K562 (cell line): ENCODE results near the gene ZFTA. TPM values are rescaled to one million over a fixed set of nuclear protein-coding genes. Genes with fewer than 3 reads are reported as not detected.
A peak's percentile ranks its signal among the peaks of the same experiment; 100 is the strongest.

ENCODE experiments used
- ARID1B ChIP-seq: fragments of 450-650 bp; IDR thresholded peaks from 2 replicates; pipeline ENCODE4 v1.6.1; 2016; ENCODE audit warnings: antibody characterized with exemption, mild to moderate bottlenecking, inconsistent platforms
- CHD1 ChIP-seq: fragments of 200-600 bp; sonication (generic); IDR thresholded peaks from one replicate; pipeline ENCODE4 v1.6.1; 2012; ENCODE audit warnings: mild to moderate bottlenecking, moderate library complexity, low read length, inconsistent platforms
- HDAC1 ChIP-seq, 2 experiments: fragments of 450-650 bp; IDR thresholded peaks; 2 replicates each; pipeline ENCODE4 v1.6.1; 2016 to 2017; ENCODE audit warnings: inconsistent platforms in 1 of 2, mild to moderate bottlenecking in 1 of 2, moderate library complexity in 1 of 2
- MYC ChIP-seq, 2 experiments: fragments of 250-450 bp in 1 of 2; sonication (Bioruptor Pico) in 1 of 2; IDR thresholded peaks; 2 replicates each; pipeline versions ENCODE4 v1.5.1 to v1.6.1; 2012 to 2021; ENCODE audit warnings: low read depth in 2 of 2, borderline replicate concordance in 1 of 2, improper control_type of control experiment in 1 of 2, low read length in 1 of 2, mild to moderate bottlenecking in 1 of 2, moderate library complexity in 1 of 2
- SMARCE1 ChIP-seq: fragments of 450-650 bp; IDR thresholded peaks from 2 replicates; pipeline ENCODE4 v1.7.1; 2016; ENCODE audit warnings: mild to moderate bottlenecking
- TCFL5 ChIP-seq: fragments of 250-450 bp; sonication (Bioruptor Pico); conservative IDR thresholded peaks from 2 replicates; pipeline ENCODE4 v1.6.1; 2021; ENCODE audit warnings: mild to moderate bottlenecking, moderate library complexity, matching md5 sums
- TOE1 ChIP-seq, 2 experiments: fragments of 450-650 bp in 1 of 2; sonication (generic) in 1 of 2; formaldehyde crosslinking in 1 of 2; IDR thresholded peaks; 2 replicates each; pipeline versions ENCODE4 v1.7.1 to v1.8.0; 2016 to 2022; ENCODE audit warnings: borderline replicate concordance in 2 of 2, mild to moderate bottlenecking in 2 of 2, antibody characterized with exemption in 1 of 2, inconsistent platforms in 1 of 2, low read depth in 1 of 2, missing genetic modification reagents in 1 of 2, moderate library complexity in 1 of 2
- polyA plus RNA-seq, 8 experiments: library from polyadenylated mRNA; depleted of rRNA in 4 of 8; stranded (reverse) in 5 of 8; unstranded in 3 of 8; fragments of >200 nt; fragmentation: Nextera tagmentation in 2 of 8; fragmentation: Illumina TruSeq in 1 of 8; extraction: Ambion mirVana in 2 of 8; extraction: Trizol in 1 of 8; gene quantifications; 2 replicates each; pipeline versions ENCODE4 v1.2.1 to v1.2.3, GENCODE V29; 2011 to 2014; ENCODE audit warnings: inconsistent platforms in 1 of 8, missing spikeins in 1 of 8
- total RNA-seq, 7 experiments: library from RNA; depleted of rRNA in 6 of 7; stranded (reverse); fragments of >200 nt in 6 of 7; fragmentation: Illumina TruSeq in 2 of 7; extraction: Trizol in 2 of 7; gene quantifications; 2 replicates each; pipeline versions ENCODE4 v1.2.1 to v1.2.3, GENCODE V29; 2011 to 2021; ENCODE audit warnings: low replicate concordance in 1 of 7
- TF ChIP-seq, protein P1 (sequence below): fragments of 250-450 bp; sonication (Bioruptor Pico); IDR thresholded peaks from 2 replicates; pipeline ENCODE4 v1.4.0; 2020; ENCODE audit warnings: mild to moderate bottlenecking, moderate library complexity, borderline replicate concordance
- TF ChIP-seq, protein P2 (sequence below): fragments of 450-650 bp; IDR thresholded peaks from 2 replicates; pipeline ENCODE4 v1.6.1; 2018; ENCODE audit not compliant: partially characterized antibody

The ZFTA gene
- total and polyA plus RNA-seq, 9 of the 15 experiments (the other 6 are each of a cell fraction or from before 2014, with no cell fraction given), result 0.45 to 12.3 (median 2.9) TPM

DNA sequence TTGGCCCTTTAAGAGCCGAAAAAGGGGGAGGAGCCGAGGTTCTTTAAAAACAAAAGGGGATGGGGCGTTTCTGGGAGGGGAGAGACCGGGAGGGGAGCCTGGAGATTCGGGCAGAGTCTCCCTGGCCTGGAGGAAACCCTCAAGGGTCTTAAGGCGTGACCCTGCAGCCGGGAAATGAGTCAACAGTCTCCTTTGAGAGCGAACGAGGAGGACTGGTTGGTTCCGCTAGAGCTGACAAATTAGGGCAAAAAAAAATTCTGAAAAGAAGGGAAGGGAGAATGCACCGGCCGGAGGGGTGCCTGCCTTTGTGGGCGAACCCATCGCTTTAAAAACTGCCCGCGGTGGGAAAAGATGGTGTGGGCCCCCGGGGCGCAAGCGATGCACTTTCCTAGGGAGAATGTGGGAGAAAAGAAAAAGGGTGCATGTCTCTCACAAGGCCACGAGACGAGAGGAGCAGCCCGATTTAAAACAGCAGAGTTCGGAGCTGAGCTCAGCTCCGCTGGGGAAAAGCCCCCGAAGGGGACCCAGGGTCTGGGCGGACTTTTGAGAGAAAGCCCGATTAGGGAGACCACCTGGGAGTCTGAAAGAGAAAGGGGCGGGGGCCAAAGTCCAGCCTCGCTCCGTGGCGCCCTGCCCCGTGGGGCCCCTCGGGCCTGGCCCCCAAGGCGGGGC lies 874 bp downstream of the ZFTA start (continued):
- TF ChIP-seq, protein P1, sequence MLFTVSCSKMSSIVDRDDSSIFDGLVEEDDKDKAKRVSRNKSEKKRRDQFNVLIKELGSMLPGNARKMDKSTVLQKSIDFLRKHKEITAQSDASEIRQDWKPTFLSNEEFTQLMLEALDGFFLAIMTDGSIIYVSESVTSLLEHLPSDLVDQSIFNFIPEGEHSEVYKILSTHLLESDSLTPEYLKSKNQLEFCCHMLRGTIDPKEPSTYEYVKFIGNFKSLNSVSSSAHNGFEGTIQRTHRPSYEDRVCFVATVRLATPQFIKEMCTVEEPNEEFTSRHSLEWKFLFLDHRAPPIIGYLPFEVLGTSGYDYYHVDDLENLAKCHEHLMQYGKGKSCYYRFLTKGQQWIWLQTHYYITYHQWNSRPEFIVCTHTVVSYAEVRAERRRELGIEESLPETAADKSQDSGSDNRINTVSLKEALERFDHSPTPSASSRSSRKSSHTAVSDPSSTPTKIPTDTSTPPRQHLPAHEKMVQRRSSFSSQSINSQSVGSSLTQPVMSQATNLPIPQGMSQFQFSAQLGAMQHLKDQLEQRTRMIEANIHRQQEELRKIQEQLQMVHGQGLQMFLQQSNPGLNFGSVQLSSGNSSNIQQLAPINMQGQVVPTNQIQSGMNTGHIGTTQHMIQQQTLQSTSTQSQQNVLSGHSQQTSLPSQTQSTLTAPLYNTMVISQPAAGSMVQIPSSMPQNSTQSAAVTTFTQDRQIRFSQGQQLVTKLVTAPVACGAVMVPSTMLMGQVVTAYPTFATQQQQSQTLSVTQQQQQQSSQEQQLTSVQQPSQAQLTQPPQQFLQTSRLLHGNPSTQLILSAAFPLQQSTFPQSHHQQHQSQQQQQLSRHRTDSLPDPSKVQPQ (CRISPR knock-in tag), result no peak
- TF ChIP-seq, protein P2, sequence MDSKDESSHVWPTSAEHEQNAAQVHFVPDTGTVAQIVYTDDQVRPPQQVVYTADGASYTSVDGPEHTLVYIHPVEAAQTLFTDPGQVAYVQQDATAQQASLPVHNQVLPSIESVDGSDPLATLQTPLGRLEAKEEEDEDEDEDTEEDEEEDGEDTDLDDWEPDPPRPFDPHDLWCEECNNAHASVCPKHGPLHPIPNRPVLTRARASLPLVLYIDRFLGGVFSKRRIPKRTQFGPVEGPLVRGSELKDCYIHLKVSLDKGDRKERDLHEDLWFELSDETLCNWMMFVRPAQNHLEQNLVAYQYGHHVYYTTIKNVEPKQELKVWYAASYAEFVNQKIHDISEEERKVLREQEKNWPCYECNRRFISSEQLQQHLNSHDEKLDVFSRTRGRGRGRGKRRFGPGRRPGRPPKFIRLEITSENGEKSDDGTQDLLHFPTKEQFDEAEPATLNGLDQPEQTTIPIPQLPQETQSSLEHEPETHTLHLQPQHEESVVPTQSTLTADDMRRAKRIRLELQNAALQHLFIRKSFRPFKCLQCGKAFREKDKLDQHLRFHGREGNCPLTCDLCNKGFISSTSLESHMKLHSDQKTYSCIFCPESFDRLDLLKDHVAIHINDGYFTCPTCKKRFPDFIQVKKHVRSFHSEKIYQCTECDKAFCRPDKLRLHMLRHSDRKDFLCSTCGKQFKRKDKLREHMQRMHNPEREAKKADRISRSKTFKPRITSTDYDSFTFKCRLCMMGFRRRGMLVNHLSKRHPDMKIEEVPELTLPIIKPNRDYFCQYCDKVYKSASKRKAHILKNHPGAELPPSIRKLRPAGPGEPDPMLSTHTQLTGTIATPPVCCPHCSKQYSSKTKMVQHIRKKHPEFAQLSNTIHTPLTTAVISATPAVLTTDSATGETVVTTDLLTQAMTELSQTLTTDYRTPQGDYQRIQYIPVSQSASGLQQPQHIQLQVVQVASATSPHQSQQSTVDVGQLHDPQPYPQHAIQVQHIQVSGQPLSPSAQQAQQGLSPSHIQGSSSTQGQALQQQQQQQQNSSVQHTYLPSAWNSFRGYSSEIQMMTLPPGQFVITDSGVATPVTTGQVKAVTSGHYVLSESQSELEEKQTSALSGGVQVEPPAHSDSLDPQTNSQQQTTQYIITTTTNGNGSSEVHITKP, result peak; percentile 94
- 0 out of 2 replicates have a peak, but pooled peaks have one; percentile 6 for TF ChIP-seq ARID1B
- no peak for TF ChIP-seq CHD1
- 0 out of 2 replicates have a peak, but pooled peaks have one; percentile 18 for TF ChIP-seq SMARCE1
- TF ChIP-seq TOE1 (IDR thresholded peaks at IDR 0.05; ENCODE audit: borderline replicate concordance), result 0 out of 2 replicates have a peak, but pooled peaks have one; percentile 46
- no peak for TF ChIP-seq TOE1 (CRISPR knock-in tag; IDR thresholded peaks at IDR 0.05; ENCODE audit: borderline replicate concordance, low read depth)
- 0 out of 4 replicates have a peak, but pooled peaks of 1 of the 2 experiments have one; percentile 4 for TF ChIP-seq HDAC1 (IDR thresholded peaks at IDR 0.05)
- TF ChIP-seq MYC (IDR thresholded peaks at IDR 0.05; ENCODE audit: low read depth, low read length), result no peak
- no peak for TF ChIP-seq MYC (CRISPR knock-in tag; IDR thresholded peaks at IDR 0.05; ENCODE audit: borderline replicate concordance, low read depth)
- no peak for TF ChIP-seq TCFL5
